SK-N-SH treated with all-trans-retinoic acid at 6 μM for 48 hours (cell line): ENCODE data around the gene PRMT2.

Experiments
- ARNTL ChIP-seq: fragments of 450-650 bp; formaldehyde crosslinking; IDR thresholded peaks from 2 replicates; pipeline ENCODE4 v1.5.0; 2020; ENCODE audit warnings: low read depth, mild to moderate bottlenecking, moderate library complexity, borderline replicate concordance
- BACH2 ChIP-seq: fragments of 250-450 bp; sonication (Bioruptor Pico); IDR thresholded peaks from 2 replicates; pipeline ENCODE4 v1.9.0; 2021; ENCODE audit warnings: mild to moderate bottlenecking, borderline replicate concordance
- ISL1 ChIP-seq: fragments of 250-450 bp; sonication (Bioruptor Pico); IDR thresholded peaks from 2 replicates; pipeline ENCODE4 v2.1.2; 2022; ENCODE audit warnings: mild to moderate bottlenecking, moderate library complexity
- ZFP3 ChIP-seq: fragments of 250-450 bp; sonication (Bioruptor Pico); IDR thresholded peaks from 2 replicates; pipeline ENCODE4 v1.5.0; 2020; ENCODE audit warnings: mild to moderate bottlenecking, moderate library complexity
- TF ChIP-seq, protein P1 (sequence below): fragments of 250-450 bp; sonication (Bioruptor Pico); IDR thresholded peaks from 2 replicates; pipeline ENCODE4 v1.5.1; 2020; ENCODE audit warnings: low read depth, mild to moderate bottlenecking, moderate library complexity
- TF ChIP-seq, protein P2 (sequence below): fragments of 250-450 bp; sonication (Bioruptor Pico); IDR thresholded peaks from 2 replicates; pipeline ENCODE4 v1.8.0; 2020; ENCODE audit warnings: mild to moderate bottlenecking, moderate library complexity, borderline replicate concordance
- TF ChIP-seq, protein P3 (sequence below): fragments of 250-450 bp; sonication (Bioruptor Pico); IDR thresholded peaks from 2 replicates; pipeline ENCODE4 v1.5.1; 2021; ENCODE audit warnings: mild to moderate bottlenecking, moderate library complexity

DNA sequence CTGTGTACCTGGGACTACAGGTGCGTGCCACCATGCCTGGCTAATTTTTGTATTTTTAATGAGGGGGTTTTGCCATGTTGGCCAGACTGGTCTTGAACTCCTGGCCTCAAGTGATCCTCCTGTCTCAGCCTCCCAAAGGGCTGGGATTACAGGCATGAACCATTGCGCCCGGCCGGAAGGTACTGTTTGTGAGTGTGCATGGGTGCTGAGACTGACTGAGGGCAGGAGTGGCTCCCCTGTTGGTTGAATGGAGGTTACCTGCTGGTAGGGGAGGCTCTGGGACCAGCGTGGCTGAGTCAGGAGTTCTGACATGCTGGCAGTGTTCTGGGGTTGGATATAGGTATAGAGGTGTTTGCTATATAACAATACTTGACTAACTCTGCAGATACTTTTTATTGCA is 10.4 kb downstream of the PRMT2 start:
- TF ChIP-seq ISL1 (no peak), ARNTL (CRISPR knock-in tag) (no peak), ZFP3 (no peak), BACH2 (CRISPR knock-in tag) (no peak)
- TF ChIP-seq, protein P1, sequence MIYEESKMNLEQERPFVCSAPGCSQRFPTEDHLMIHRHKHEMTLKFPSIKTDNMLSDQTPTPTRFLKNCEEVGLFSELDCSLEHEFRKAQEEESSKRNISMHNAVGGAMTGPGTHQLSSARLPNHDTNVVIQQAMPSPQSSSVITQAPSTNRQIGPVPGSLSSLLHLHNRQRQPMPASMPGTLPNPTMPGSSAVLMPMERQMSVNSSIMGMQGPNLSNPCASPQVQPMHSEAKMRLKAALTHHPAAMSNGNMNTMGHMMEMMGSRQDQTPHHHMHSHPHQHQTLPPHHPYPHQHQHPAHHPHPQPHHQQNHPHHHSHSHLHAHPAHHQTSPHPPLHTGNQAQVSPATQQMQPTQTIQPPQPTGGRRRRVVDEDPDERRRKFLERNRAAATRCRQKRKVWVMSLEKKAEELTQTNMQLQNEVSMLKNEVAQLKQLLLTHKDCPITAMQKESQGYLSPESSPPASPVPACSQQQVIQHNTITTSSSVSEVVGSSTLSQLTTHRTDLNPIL = no peak
- TF ChIP-seq, protein P2, sequence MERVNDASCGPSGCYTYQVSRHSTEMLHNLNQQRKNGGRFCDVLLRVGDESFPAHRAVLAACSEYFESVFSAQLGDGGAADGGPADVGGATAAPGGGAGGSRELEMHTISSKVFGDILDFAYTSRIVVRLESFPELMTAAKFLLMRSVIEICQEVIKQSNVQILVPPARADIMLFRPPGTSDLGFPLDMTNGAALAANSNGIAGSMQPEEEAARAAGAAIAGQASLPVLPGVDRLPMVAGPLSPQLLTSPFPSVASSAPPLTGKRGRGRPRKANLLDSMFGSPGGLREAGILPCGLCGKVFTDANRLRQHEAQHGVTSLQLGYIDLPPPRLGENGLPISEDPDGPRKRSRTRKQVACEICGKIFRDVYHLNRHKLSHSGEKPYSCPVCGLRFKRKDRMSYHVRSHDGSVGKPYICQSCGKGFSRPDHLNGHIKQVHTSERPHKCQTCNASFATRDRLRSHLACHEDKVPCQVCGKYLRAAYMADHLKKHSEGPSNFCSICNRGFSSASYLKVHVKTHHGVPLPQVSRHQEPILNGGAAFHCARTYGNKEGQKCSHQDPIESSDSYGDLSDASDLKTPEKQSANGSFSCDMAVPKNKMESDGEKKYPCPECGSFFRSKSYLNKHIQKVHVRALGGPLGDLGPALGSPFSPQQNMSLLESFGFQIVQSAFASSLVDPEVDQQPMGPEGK (CRISPR knock-in tag) = no peak
- TF ChIP-seq, protein P3, sequence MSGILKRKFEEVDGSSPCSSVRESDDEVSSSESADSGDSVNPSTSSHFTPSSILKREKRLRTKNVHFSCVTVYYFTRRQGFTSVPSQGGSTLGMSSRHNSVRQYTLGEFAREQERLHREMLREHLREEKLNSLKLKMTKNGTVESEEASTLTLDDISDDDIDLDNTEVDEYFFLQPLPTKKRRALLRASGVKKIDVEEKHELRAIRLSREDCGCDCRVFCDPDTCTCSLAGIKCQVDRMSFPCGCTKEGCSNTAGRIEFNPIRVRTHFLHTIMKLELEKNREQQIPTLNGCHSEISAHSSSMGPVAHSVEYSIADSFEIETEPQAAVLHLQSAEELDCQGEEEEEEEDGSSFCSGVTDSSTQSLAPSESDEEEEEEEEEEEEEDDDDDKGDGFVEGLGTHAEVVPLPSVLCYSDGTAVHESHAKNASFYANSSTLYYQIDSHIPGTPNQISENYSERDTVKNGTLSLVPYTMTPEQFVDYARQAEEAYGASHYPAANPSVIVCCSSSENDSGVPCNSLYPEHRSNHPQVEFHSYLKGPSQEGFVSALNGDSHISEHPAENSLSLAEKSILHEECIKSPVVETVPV (CRISPR knock-in tag) = no peak
